OCI-LY7 (cell line): ENCODE data around the gene ANKRD11. TPM values are rescaled to one million over a fixed set of nuclear protein-coding genes. Genes with fewer than 3 reads are reported as not detected.

Source experiments
- BruUV-seq: library from RNA; stranded (reverse); fragments of 400-500 nt; replicated peaks from 2 replicates; lab custom pipeline; 2021; lab: Mats Ljungman, UMichigan
- CTCF ChIA-PET: fragments of 300-600 bp; sonication (Branson Sonifier 250); formaldehyde crosslinking; loops from one replicate; lab custom pipeline; 2022; ENCODE audit warnings: antibody characterized with exemption; ENCODE audit not compliant: unreplicated experiment; lab: Charles Lee
- POLR2A ChIA-PET: fragments of 300-600 bp; sonication (Branson Sonifier 250); formaldehyde crosslinking; loops from one replicate; lab custom pipeline; 2022; ENCODE audit warnings: antibody characterized with exemption; lab: Charles Lee
- DNase-seq: peaks from one replicate; pipeline ENCODE4 v3.0.0-alpha.2; 2015; ENCODE audit warnings: low spot score
- H2AFZ ChIP-seq: fragments of 200-600 bp; sonication (generic), shearing (Covaris generic); 2 replicates; pipeline ENCODE4 v1.6.1; 2014; ENCODE audit warnings: mild to moderate bottlenecking, antibody characterized with exemption, low read length, moderate library complexity
- H3K27ac ChIP-seq: fragments of 200-600 bp; sonication (generic); 2 replicates; pipeline ENCODE4 v1.5.1; 2014; ENCODE audit warnings: mixed run types, low read depth, mild to moderate bottlenecking, moderate library complexity, low read length, inconsistent platforms; ENCODE audit not compliant: poor library complexity, severe bottlenecking
- H3K36me3 ChIP-seq: fragments of 200-600 bp; sonication (generic); 2 replicates; pipeline ENCODE4 v1.6.1; 2014; ENCODE audit warnings: mild to moderate bottlenecking, antibody characterized with exemption, low read length, moderate library complexity, mixed read lengths; ENCODE audit not compliant: insufficient read depth
- H3K4me1 ChIP-seq: fragments of 200-600 bp; sonication (generic); 2 replicates; pipeline ENCODE4 v1.5.1; 2014; ENCODE audit warnings: mild to moderate bottlenecking, low read length; ENCODE audit not compliant: insufficient read depth, poor library complexity, severe bottlenecking
- H3K4me2 ChIP-seq: fragments of 200-600 bp; sonication (generic); 2 replicates; pipeline ENCODE4 v1.6.1; 2014; ENCODE audit warnings: mild to moderate bottlenecking, low read length
- H3K4me3 ChIP-seq: fragments of 200-600 bp; sonication (generic); 2 replicates; pipeline ENCODE4 v1.5.1; 2014; ENCODE audit warnings: mild to moderate bottlenecking, low read depth, low read length; ENCODE audit not compliant: poor library complexity, severe bottlenecking
- H3K79me2 ChIP-seq: fragments of 200-600 bp; sonication (generic); 2 replicates; pipeline ENCODE4 v1.6.1; 2016; ENCODE audit warnings: low read depth, mild to moderate bottlenecking, low read length, moderate library complexity, mixed read lengths; ENCODE audit not compliant: insufficient read depth
- H3K9me2 ChIP-seq: fragments of 200-600 bp; sonication (generic); 2 replicates; pipeline ENCODE4 v1.6.1; 2016; ENCODE audit warnings: mild to moderate bottlenecking, low read length, mixed read lengths; ENCODE audit not compliant: insufficient read depth
- H3K9me3 ChIP-seq: fragments of 200-600 bp; sonication (generic); 2 replicates; pipeline ENCODE4 v1.6.1; 2014; ENCODE audit warnings: mild to moderate bottlenecking, mixed run types, low read length, mixed read lengths
- H4K20me1 ChIP-seq: fragments of 200-600 bp; sonication (generic); 2 replicates; pipeline ENCODE4 v1.6.1; 2014; ENCODE audit warnings: mild to moderate bottlenecking, antibody characterized with exemption, low read length, moderate library complexity, mixed read lengths; ENCODE audit not compliant: insufficient read depth
- EZH2phosphoT487 ChIP-seq: fragments of 200-600 bp; sonication (generic); IDR thresholded peaks from 2 replicates; pipeline ENCODE4 v1.6.1; 2018; ENCODE audit warnings: low read depth, borderline replicate concordance, mild to moderate bottlenecking, mixed run types, antibody characterized with exemption, low read length, moderate library complexity, mixed read lengths
- intact Hi-C: fragments of 100-400 bp; cut with micrococcal nuclease; formaldehyde crosslinking; loops from one replicate; pipeline ENCODE4 v1.10.0; 2022; ENCODE audit not compliant: unreplicated experiment
- total RNA-seq, 2 experiments: library from RNA; depleted of rRNA in 1 of 2; stranded (reverse); fragments of >200 nt in 1 of 2; shearing (Covaris generic) in 1 of 2; gene quantifications; 2 replicates each; pipeline ENCODE4 v1.2.3, GENCODE V29; 2014 to 2022
- TF ChIP-seq, protein P1 (sequence below): fragments of 200-600 bp; sonication (generic); conservative IDR thresholded peaks from 2 replicates; pipeline ENCODE4 v1.5.1; 2014; ENCODE audit warnings: mild to moderate bottlenecking, antibody characterized with exemption, low read length, moderate library complexity, mixed read lengths

The ANKRD11 gene
- total RNA-seq, 2 experiments from 2014 or later, result 89.1 to 251 TPM

DNA sequence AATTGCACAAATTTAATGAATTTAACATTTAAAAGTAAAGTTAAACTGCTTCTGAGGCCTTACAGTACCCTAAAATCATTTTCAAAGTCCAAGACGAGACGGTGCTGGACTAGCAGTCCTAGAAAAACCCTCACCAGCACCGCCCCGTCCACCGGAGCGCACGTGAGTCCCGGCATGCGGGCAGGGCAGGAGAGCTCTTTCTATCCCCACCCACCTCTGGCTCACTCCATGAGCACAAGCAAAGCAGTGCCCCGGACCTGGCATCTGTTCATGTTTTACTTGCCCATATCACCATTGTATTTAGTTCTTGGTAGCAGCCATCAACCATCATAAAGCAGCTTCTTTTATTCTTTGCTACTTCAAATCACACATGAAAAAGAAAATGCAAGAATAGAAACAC is 41.7 kb downstream of the ANKRD11 start:
- H3K4me1 ChIP-seq, result peaks cover 74% of the 10 kb centered on the region
- CTCF ChIA-PET, result no interaction called here
- no TSS peak for BruUV-seq
- H3K36me3 ChIP-seq, result peaks cover 3% of the 10 kb centered on the region; the same call in 1 of the 2 replicates
- no peak overlapping the region for H3K4me3 ChIP-seq
- no peaks in the 10 kb centered on the region for H3K9me3 ChIP-seq
- TF ChIP-seq, protein P1, sequence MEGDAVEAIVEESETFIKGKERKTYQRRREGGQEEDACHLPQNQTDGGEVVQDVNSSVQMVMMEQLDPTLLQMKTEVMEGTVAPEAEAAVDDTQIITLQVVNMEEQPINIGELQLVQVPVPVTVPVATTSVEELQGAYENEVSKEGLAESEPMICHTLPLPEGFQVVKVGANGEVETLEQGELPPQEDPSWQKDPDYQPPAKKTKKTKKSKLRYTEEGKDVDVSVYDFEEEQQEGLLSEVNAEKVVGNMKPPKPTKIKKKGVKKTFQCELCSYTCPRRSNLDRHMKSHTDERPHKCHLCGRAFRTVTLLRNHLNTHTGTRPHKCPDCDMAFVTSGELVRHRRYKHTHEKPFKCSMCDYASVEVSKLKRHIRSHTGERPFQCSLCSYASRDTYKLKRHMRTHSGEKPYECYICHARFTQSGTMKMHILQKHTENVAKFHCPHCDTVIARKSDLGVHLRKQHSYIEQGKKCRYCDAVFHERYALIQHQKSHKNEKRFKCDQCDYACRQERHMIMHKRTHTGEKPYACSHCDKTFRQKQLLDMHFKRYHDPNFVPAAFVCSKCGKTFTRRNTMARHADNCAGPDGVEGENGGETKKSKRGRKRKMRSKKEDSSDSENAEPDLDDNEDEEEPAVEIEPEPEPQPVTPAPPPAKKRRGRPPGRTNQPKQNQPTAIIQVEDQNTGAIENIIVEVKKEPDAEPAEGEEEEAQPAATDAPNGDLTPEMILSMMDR, result no peak
- no peak for TF ChIP-seq EZH2phosphoT487
- no peak overlapping the region for H2AFZ ChIP-seq
- intact Hi-C loops, result no loop called here
- H3K4me2 ChIP-seq, result no peak overlapping the region
- no peak overlapping the region for H3K27ac ChIP-seq
- POLR2A ChIA-PET, result interaction anchor here (1.1 kb wide), 1 partner anchor 41 kb away, joined by 3 read pairs; no protein-coding TSS in a partner anchor
- H4K20me1 ChIP-seq, result peaks cover 62% of the 10 kb centered on the region
- peaks cover 100% of the 10 kb centered on the region for H3K79me2 ChIP-seq
- H3K9me2 ChIP-seq, result no peaks in the 10 kb centered on the region
- no peak for DNase-seq

DNA sequence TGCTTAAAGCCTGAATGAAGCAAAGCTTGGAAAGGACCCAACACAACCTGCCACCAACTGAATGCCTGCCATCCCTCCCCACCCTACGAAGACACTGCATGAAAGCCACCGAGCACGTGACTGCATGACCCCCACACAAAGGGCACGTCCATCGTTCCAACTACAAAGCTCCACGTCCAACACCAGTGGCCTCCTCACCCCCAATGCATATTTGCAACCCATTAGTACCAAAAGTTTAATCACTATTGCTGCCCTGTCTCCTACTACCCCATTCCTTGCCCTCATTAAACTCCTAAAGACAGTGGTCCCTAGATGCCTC is 43.4 kb downstream of the ANKRD11 start:
- H4K20me1 ChIP-seq, result peaks cover 52% of the 10 kb centered on the region
- CTCF ChIA-PET, result interaction anchor here (0.5 kb wide), 1 partner anchor 206 kb away, joined by 3 read pairs; no protein-coding TSS in a partner anchor
- intact Hi-C loops, result no loop called here

More for the DNA sequence above, 43.4 kb downstream of the ANKRD11 start:
- Histone ChIP-seq H3K79me2 (peaks cover 100% of the 10 kb centered on the region), H3K4me3 (no peak overlapping the region), H3K9me2 (no peaks in the 10 kb centered on the region), H2AFZ (no peak overlapping the region), H3K36me3 (peaks cover 3% of the 10 kb centered on the region; the same call in 1 of the 2 replicates), H3K27ac (no peak overlapping the region), H3K9me3 (no peaks in the 10 kb centered on the region), H3K4me2 (no peak overlapping the region), H3K4me1 (peaks cover 63% of the 10 kb centered on the region)
- BruUV-seq, result no TSS peak
- no peak for DNase-seq
- TF ChIP-seq EZH2phosphoT487, result no peak
- TF ChIP-seq, protein P1, result no peak
- POLR2A ChIA-PET, result no interaction called here
